CD4-positive, CD25-positive, alpha-beta regulatory T cell (primary cell): ENCODE measurements around the gene CLCN3. TPM values are rescaled to one million over a fixed set of nuclear protein-coding genes. Genes with fewer than 3 reads are reported as not detected.

Experiments used
- ATAC-seq, 2 donors: fragments of 150-1000 bp; cut with Tn5 transposase; one replicate each; pipeline ENCODE4 v1.10.0; 2021; ENCODE audit warnings: low read depth in 2 of 2, moderate number of reproducible peaks in 2 of 2, moderate library complexity in 1 of 2
- DNase-seq, 3 donors: peaks; one replicate each; pipeline versions ENCODE4 v3.0.0 to v3.0.0-alpha.2; 2012 to 2022; ENCODE audit warnings: mixed read lengths in 1 of 3
- H3K27ac ChIP-seq: one replicate; pipeline ENCODE4 v1.7.0; 2013; ENCODE audit warnings: mild to moderate bottlenecking, low read length; ENCODE audit not compliant: insufficient read depth, poor library complexity, severe bottlenecking
- H3K27me3 ChIP-seq: one replicate; pipeline ENCODE4 v1.7.0; 2013; ENCODE audit warnings: low read length; ENCODE audit not compliant: control insufficient read depth, insufficient read depth
- H3K36me3 ChIP-seq: one replicate; pipeline ENCODE4 v1.7.0; 2013; ENCODE audit warnings: mild to moderate bottlenecking, low read length, moderate library complexity; ENCODE audit not compliant: control insufficient read depth, insufficient read depth
- H3K4me1 ChIP-seq: 2 replicates; pipeline ENCODE4 v1.7.0; 2013; ENCODE audit warnings: mild to moderate bottlenecking, low read length; ENCODE audit not compliant: insufficient read depth, control insufficient read depth, poor library complexity, severe bottlenecking
- H3K4me3 ChIP-seq: one replicate; pipeline ENCODE4 v1.7.0; 2013; ENCODE audit warnings: low read depth, mild to moderate bottlenecking, low read length, moderate library complexity
- H3K9me3 ChIP-seq, 2 experiments: 1 replicate in 1 of 2; 2 replicates in 1 of 2; pipeline ENCODE4 v1.7.0; 2013; ENCODE audit warnings: low read length in 2 of 2, mild to moderate bottlenecking in 1 of 2, moderate library complexity in 1 of 2; ENCODE audit not compliant: control insufficient read depth in 2 of 2
- H3K27ac Mint-ChIP-seq, 3 donors: one replicate each; pipeline ENCODE4 v1.8.0; 2020 to 2022; ENCODE audit warnings: mild to moderate bottlenecking in 3 of 3, mixed read lengths in 3 of 3, moderate library complexity in 2 of 3
- H3K27me3 Mint-ChIP-seq: one replicate; pipeline ENCODE4 v1.8.0; 2022; ENCODE audit warnings: mild to moderate bottlenecking, mixed read lengths
- H3K36me3 Mint-ChIP-seq: one replicate; pipeline ENCODE4 v1.8.0; 2020; ENCODE audit warnings: mixed read lengths
- H3K4me1 Mint-ChIP-seq, 4 donors: one replicate each; pipeline ENCODE4 v1.8.0; 2020 to 2022; ENCODE audit warnings: mixed read lengths in 4 of 4, mild to moderate bottlenecking in 1 of 4
- H3K4me3 Mint-ChIP-seq, 4 donors: one replicate each; pipeline ENCODE4 v1.8.0; 2020 to 2022; ENCODE audit warnings: mild to moderate bottlenecking in 4 of 4, mixed read lengths in 4 of 4, moderate library complexity in 3 of 4
- H3K9me3 Mint-ChIP-seq, 7 donors: one replicate each; pipeline ENCODE4 v1.8.0; 2020 to 2022; ENCODE audit warnings: mixed read lengths in 7 of 7, mild to moderate bottlenecking in 3 of 7, moderate library complexity in 2 of 7
- polyA plus RNA-seq, 4 donors: library from polyadenylated mRNA; unstranded; fragments of 300-500 nt; fragmentation: Illumina TruSeq; gene quantifications; one replicate each; pipeline ENCODE4 v1.2.3, GENCODE V29; 2021
- total RNA-seq: library from RNA; stranded (reverse); gene quantifications from one replicate; pipeline ENCODE4 v1.2.3, GENCODE V29; 2022

The CLCN3 gene
- total and polyA plus RNA-seq, 5 donors from 2014 or later: 6.3 to 17.0 (median 9.8) TPM

- no peaks in the 10 kb centered on the region for H3K27me3 Mint-ChIP-seq
- H3K4me1 Mint-ChIP-seq: peaks cover 19 to 49% (median 30%) of the 10 kb centered on the region in 4 donors
- ATAC-seq (peak; percentile 89 to 93), DNase-seq (peak; percentile 82 to 93 (median 88))
- H3K9me3 Mint-ChIP-seq: no peaks in the 10 kb centered on the region
- no peaks in the 10 kb centered on the region for H3K9me3 ChIP-seq
- H3K36me3 Mint-ChIP-seq: no peaks in the 10 kb centered on the region
- peak within 1 kb of the TSS; percentile 96 to 100 (median 100) for H3K27ac Mint-ChIP-seq
- H3K36me3 ChIP-seq: no peaks in the 10 kb centered on the region
- peak within 1 kb of the TSS; percentile 98 for H3K4me3 ChIP-seq
- H3K27me3 ChIP-seq: no peaks in the 10 kb centered on the region
- peak within 1 kb of the TSS; percentile 96 to 99 (median 98) for H3K4me3 Mint-ChIP-seq
- peaks cover 24% of the 10 kb centered on the region for H3K4me1 ChIP-seq
- peak within 1 kb of the TSS; percentile 99 for H3K27ac ChIP-seq
Observed at GRCh38 chr4:169611991-169612870, 8.1 kb upstream of the CLCN3 start, which contains the start of gene NEK1. Gene NEK1, minus strand, starts transcription at chr4:169612583. Its CDS starts 9,953 bp downstream, at chr4:169602630.

GRCh38 chr4:169612871-169613859, 7.2 kb upstream of the CLCN3 start:
- peak overlapping the region; percentile 99 for H3K27ac ChIP-seq
- peaks cover 16 to 51% (median 32%) of the 10 kb centered on the region in 4 donors for H3K4me1 Mint-ChIP-seq

GRCh38 chr4:169615467-169616106, 4.8 kb upstream of the CLCN3 start:
- Histone ChIP-seq H3K36me3 (no peaks in the 10 kb centered on the region), H3K4me1 (peaks cover 45% of the 10 kb centered on the region), H3K4me3 (no peak overlapping the region), H3K27ac (no peak overlapping the region), H3K27me3 (no peaks in the 10 kb centered on the region), H3K9me3 (no peaks in the 10 kb centered on the region)
- DNase-seq (no peak), ATAC-seq (no peak)
- peak overlapping the region in 2 of 4 donors; percentile 34 to 66 for H3K4me3 Mint-ChIP-seq
- no peaks in the 10 kb centered on the region for H3K9me3 Mint-ChIP-seq
- no peaks in the 10 kb centered on the region for H3K36me3 Mint-ChIP-seq
- H3K27me3 Mint-ChIP-seq: no peaks in the 10 kb centered on the region
- H3K4me1 Mint-ChIP-seq: peaks cover 21 to 58% (median 41%) of the 10 kb centered on the region in 4 donors
- peak overlapping the region in 1 of 3 donors; percentile 34 for H3K27ac Mint-ChIP-seq

More at GRCh38 chr4:169612871-169613859, 7.2 kb upstream of the CLCN3 start:
- DNase-seq (peak; percentile 53 to 78 (median 67)), ATAC-seq (peak; percentile 15 to 24)
- Mint-ChIP-seq H3K4me3 (peak overlapping the region; percentile 96 to 99 (median 98)), H3K27me3 (no peaks in the 10 kb centered on the region), H3K27ac (peak overlapping the region; percentile 83 to 100 (median 100)), H3K36me3 (no peaks in the 10 kb centered on the region), H3K9me3 (no peaks in the 10 kb centered on the region)
- Histone ChIP-seq H3K9me3 (no peaks in the 10 kb centered on the region), H3K27me3 (no peaks in the 10 kb centered on the region), H3K36me3 (no peaks in the 10 kb centered on the region), H3K4me3 (peak overlapping the region; percentile 98), H3K4me1 (peaks cover 27% of the 10 kb centered on the region)

GRCh38 chr4:169616846-169617245, 3.5 kb upstream of the CLCN3 start:
- H3K27me3 Mint-ChIP-seq: no peaks in the 10 kb centered on the region
- H3K4me1 Mint-ChIP-seq: peaks cover 15 to 58% (median 36%) of the 10 kb centered on the region in 4 donors
- H3K4me3 Mint-ChIP-seq: peak overlapping the region in 2 of 4 donors; percentile 26 to 69
- DNase-seq (no peak), ATAC-seq (no peak)
- H3K36me3 Mint-ChIP-seq: no peaks in the 10 kb centered on the region
- H3K27ac ChIP-seq: no peak overlapping the region
- H3K9me3 ChIP-seq: no peaks in the 10 kb centered on the region
- peaks cover 42% of the 10 kb centered on the region for H3K4me1 ChIP-seq
- H3K36me3 ChIP-seq: no peaks in the 10 kb centered on the region
- H3K27ac Mint-ChIP-seq: no peak overlapping the region
- no peaks in the 10 kb centered on the region for H3K27me3 ChIP-seq
- no peaks in the 10 kb centered on the region for H3K9me3 Mint-ChIP-seq
- no peak overlapping the region for H3K4me3 ChIP-seq

GRCh38 chr4:169617306-169617705, 3.1 kb upstream of the CLCN3 start:
- H3K4me3 Mint-ChIP-seq: peak overlapping the region in 2 of 4 donors; percentile 26 to 69
- H3K4me3 ChIP-seq: no peak overlapping the region
- peak overlapping the region in 1 of 3 donors; percentile 98 for H3K27ac Mint-ChIP-seq
- no peaks in the 10 kb centered on the region for H3K27me3 ChIP-seq
- H3K4me1 Mint-ChIP-seq: peaks cover 19 to 58% (median 38%) of the 10 kb centered on the region in 4 donors
- ATAC-seq (no peak), DNase-seq (no peak)
- H3K27me3 Mint-ChIP-seq: no peaks in the 10 kb centered on the region
- H3K9me3 ChIP-seq: no peaks in the 10 kb centered on the region
- peaks cover 46% of the 10 kb centered on the region for H3K4me1 ChIP-seq
- no peaks in the 10 kb centered on the region for H3K9me3 Mint-ChIP-seq
- no peak overlapping the region for H3K27ac ChIP-seq
- H3K36me3 ChIP-seq: no peaks in the 10 kb centered on the region
- H3K36me3 Mint-ChIP-seq: no peaks in the 10 kb centered on the region

- Histone ChIP-seq H3K27ac (peak overlapping the region; percentile 50), H3K36me3 (no peaks in the 10 kb centered on the region), H3K27me3 (no peaks in the 10 kb centered on the region), H3K9me3 (no peaks in the 10 kb centered on the region), H3K4me1 (peaks cover 46% of the 10 kb centered on the region), H3K4me3 (peak overlapping the region; percentile 8)
- Mint-ChIP-seq H3K27me3 (no peaks in the 10 kb centered on the region), H3K4me1 (peaks cover 18 to 57% (median 43%) of the 10 kb centered on the region in 4 donors), H3K9me3 (no peaks in the 10 kb centered on the region), H3K4me3 (peak overlapping the region; percentile 69 to 99 (median 82)), H3K36me3 (no peaks in the 10 kb centered on the region), H3K27ac (peak overlapping the region; percentile 62 to 98 (median 64))
- DNase-seq (no peak), ATAC-seq (no peak)
Observed at GRCh38 chr4:169618286-169618685, 2.1 kb upstream of the CLCN3 start.

- no peaks in the 10 kb centered on the region for H3K27me3 ChIP-seq
- Mint-ChIP-seq H3K36me3 (no peaks in the 10 kb centered on the region), H3K27me3 (no peaks in the 10 kb centered on the region), H3K4me1 (peaks cover 16 to 60% (median 44%) of the 10 kb centered on the region in 4 donors), H3K4me3 (peak overlapping the region; percentile 87 to 99 (median 98)), H3K9me3 (no peaks in the 10 kb centered on the region), H3K27ac (peak overlapping the region; percentile 98 to 99 (median 99))
- peak overlapping the region; percentile 97 for H3K27ac ChIP-seq
- peaks cover 42% of the 10 kb centered on the region for H3K4me1 ChIP-seq
- peak overlapping the region; percentile 97 for H3K4me3 ChIP-seq
- ATAC-seq (no peak), DNase-seq (no peak)
- no peaks in the 10 kb centered on the region for H3K36me3 ChIP-seq
- no peaks in the 10 kb centered on the region for H3K9me3 ChIP-seq
Observed at GRCh38 chr4:169618986-169619385, 1.4 kb upstream of the CLCN3 start.
